Stimulated activated naive CD4-positive, alpha-beta T cell treated with Interleukin-2 at 50 U/mL for 16 hours (primary cell): Measurements from ENCODE around the gene PAPPA.

Source experiments
- DNase-seq: peaks from one replicate; lab custom pipeline; 2025; lab: John Stamatoyannopoulos, UW

The PAPPA gene

GRCh38 chr9:116151966-116152381 is 1.6 kb upstream of the PAPPA start:
- DNase-seq, result no peak

- no peak for DNase-seq
These were observed 1.2 kb upstream of the PAPPA start for GRCh38 chr9:116152390-116152789.

- no peak for DNase-seq
These were observed 438 bp upstream of the PAPPA start for GRCh38 chr9:116152941-116153764.

GRCh38 chr9:116154334-116154975 is 864 bp downstream of the PAPPA start:
- DNase-seq, result no peak

GRCh38 chr9:116154976-116155697 is 1.5 kb downstream of the PAPPA start:
- no peak for DNase-seq

- DNase-seq, result no peak
These were observed 2.1 kb downstream of the PAPPA start for GRCh38 chr9:116155698-116156039.

GRCh38 chr9:116156621-116157314 is 3.2 kb downstream of the PAPPA start:
- no peak for DNase-seq

GRCh38 chr9:116157436-116158138 is 4.0 kb downstream of the PAPPA start:
- DNase-seq, result no peak

GRCh38 chr9:116160676-116161571 is 7.3 kb downstream of the PAPPA start:
- no peak for DNase-seq

GRCh38 chr9:116162241-116162781 is 8.7 kb downstream of the PAPPA start:
- no peak for DNase-seq

- no peak for DNase-seq
These were observed 9.9 kb downstream of the PAPPA start for GRCh38 chr9:116163293-116164055.

GRCh38 chr9:116165912-116166311 is 12.3 kb downstream of the PAPPA start:
- DNase-seq, result no peak

- DNase-seq, result no peak
These were observed 13.1 kb downstream of the PAPPA start for GRCh38 chr9:116166713-116167112.

- DNase-seq, result no peak
These were observed 14.6 kb downstream of the PAPPA start for GRCh38 chr9:116168231-116168630.

- DNase-seq, result no peak
These were observed 18.6 kb downstream of the PAPPA start for GRCh38 chr9:116172216-116172615.

- no peak for DNase-seq
These were observed 20.8 kb downstream of the PAPPA start for GRCh38 chr9:116174347-116174746.

- DNase-seq, result no peak
These were observed 22.0 kb downstream of the PAPPA start for GRCh38 chr9:116175614-116176013.

GRCh38 chr9:116178481-116179211 is 25.1 kb downstream of the PAPPA start:
- DNase-seq, result no peak

GRCh38 chr9:116179568-116179967 is 26.0 kb downstream of the PAPPA start:
- no peak for DNase-seq
